Stimulated activated CD8-positive, alpha-beta memory T cell treated with anti-CD3 and anti-CD28 coated beads, Interleukin-15, amount 100 ng/mL, for 4 hours (primary cell): ENCODE results near the gene CHRM5.
"Not testable (repeated sequence)": the region's sequence is repeated elsewhere in the genome, so short reads cannot be mapped to it uniquely, and the experiment has no call there.

ENCODE experiments used
- DNase-seq, 2 donors: peaks; one replicate each; pipeline ENCODE4 v3.0.0-alpha.2; 2020; ENCODE audit warnings: low read depth in 2 of 2

The CHRM5 gene

DNA sequence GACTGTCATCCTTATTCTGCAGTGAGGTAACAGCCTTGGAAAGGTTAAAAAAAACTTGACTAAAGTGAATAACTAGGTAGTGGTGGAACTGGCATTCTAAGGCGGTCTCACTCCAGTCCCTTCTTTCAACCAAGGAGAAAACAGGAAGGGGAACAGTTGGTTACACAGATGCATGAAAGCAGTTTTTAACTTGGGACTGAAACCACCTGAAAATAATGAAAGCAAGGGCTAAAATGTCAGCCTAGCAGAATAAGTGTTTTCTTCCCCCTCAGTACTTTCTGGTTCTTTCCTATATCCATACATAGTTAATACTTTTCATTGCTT lies 71.5 kb downstream of the CHRM5 start:
- no peak for DNase-seq

DNA sequence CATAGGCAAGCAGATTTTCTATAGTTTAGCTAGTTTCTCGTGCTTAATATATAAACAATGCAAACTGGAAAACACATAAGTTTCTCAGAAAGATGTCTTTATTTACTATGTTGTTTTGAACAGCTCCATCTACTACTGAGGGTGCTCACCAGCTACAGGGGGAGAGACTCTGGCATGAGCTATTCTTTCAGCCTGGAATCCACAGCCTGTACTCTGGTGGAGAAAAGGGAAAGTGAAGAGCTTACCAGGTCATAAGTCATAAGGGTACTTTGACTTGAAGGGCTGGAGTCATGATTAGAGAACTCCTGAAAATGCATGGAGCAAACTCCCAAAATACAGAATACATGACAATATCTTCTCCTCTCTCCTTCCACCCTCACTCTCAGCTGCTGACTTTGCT lies 75.1 kb downstream of the CHRM5 start:
- DNase-seq: no peak

DNA sequence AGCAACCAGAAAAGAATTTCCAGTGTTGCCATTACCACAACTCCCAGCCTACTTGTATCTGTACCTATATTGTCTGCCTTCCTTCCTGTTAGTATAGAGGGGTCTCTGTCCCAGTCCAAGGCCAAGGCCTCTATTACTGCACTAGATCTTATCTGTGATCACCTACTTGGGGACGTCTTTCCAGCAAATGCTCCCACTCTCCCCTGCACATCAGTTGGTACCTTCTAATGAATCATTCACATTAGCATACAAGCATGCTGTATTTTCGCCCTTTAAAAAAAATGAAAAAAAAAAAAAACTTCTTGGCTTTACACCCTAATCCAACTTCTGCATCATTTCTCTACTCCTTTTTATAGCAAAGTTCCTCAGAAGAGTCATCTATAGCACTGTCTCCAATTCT lies 75.5 kb downstream of the CHRM5 start:
- no peak for DNase-seq

DNA sequence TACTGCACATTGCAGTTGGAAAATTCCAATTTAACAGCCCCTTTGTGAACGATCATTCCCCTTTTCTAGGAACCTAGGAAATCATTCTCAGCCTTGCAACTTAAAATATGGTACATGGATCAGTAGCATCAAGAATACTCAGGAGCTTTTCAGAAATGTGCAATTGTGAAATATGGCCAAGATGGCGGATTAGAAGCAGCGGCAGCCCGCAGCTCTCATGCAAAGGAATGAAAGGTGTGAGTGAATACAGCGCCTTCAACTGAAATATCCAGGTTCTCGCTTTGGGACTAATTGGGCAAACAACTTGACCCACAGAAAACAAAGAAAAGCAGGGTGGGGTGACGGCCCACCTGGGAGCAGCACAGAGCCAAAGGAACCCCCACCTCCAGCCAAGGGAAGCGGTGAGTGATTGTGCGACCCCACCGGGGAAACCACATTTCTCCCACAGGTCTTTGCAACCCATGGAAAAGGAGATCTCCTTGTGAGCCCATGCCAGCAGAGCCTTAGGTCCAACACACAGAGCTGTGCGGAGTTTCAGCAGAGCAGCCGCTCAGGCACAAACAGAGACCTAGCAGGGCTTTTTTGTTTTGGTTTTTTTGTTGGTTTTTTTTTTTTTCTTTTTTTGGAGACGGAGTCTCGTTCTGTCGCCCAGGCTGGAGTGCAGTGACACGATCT lies 78.3 kb downstream of the CHRM5 start:
- no peak for DNase-seq

DNA sequence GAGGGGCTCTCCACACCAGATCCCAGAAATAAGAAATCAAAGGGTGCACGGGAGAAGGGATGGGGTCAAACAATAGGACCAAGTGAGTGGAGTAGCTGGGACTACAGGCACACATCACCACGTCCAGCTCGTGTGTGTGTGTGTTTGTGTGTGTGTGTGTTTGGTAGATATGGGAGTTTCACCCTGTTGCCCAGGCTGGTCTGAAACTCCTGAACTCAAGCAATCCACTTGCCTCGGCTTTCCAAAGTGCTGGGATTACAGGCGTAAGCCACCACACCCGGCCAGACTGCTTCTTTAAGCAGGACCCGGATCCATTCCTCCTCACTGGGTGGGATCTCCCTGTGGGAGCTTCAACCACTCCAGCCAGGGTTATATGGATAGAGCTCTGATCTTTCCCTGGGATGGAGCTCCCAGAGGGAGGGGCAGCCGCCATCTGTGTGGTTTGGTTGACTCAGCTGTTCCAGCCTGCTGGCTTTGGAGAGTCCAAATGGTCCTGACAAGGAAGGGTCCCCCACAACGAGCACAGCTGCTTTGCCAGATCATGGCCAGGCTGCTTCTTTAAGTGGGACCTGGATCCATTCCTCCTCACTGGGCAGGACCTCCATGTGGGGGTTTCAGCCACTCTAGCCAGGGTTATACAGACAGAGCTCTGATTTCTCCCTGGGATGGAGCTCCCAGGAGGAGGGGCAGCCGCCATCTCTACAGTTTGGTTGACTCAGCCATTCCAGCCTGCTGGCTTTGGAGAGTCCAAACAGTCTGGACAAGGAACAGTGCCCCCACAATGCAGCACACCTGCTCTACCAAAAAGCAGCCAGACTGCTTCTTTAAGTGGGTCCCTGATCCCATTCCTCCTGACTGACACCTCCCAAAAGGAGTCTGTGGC lies 79.8 kb downstream of the CHRM5 start:
- no peak for DNase-seq

DNA sequence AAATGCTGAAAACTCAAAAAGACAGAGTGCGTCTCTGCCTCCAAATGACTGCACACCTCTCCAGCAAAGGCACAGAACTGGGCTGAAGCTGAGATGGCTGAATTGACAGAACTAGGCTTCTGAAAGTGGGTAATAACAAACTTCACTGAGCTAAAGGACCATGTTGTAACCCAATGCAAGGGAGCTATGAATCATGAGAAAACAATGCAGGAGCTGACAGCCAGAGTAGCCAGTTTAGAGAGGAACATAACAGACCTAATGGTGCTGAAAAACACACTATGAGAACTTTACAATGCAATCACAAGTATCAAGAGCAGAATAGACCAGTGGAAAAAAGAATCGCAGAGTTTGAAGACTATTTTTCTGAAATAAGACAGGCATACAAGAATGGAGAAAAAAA lies 80.8 kb downstream of the CHRM5 start:
- no peak for DNase-seq

DNA sequence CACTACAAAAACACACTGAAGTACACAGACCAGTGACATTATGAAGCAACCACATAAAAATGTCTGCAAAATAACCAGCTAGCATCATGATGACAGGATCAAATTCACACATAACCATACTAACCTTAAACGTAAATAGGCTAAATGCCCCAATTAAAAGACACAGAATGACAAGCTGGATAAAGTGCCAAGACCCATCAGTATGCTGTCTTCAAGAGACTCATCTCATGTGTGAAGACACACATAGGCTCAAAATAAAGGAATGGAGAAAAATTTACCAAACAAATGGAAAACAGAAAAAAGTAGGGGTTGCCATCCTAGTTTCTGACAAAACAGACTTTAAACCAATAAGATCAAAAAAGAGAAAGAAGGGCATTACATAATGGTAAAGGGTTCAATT lies 82.1 kb downstream of the CHRM5 start:
- DNase-seq: not testable (repeated sequence)

GRCh38 chr15:34054081-34054707 lies 85.9 kb downstream of the CHRM5 start:
- DNase-seq: no peak

DNA sequence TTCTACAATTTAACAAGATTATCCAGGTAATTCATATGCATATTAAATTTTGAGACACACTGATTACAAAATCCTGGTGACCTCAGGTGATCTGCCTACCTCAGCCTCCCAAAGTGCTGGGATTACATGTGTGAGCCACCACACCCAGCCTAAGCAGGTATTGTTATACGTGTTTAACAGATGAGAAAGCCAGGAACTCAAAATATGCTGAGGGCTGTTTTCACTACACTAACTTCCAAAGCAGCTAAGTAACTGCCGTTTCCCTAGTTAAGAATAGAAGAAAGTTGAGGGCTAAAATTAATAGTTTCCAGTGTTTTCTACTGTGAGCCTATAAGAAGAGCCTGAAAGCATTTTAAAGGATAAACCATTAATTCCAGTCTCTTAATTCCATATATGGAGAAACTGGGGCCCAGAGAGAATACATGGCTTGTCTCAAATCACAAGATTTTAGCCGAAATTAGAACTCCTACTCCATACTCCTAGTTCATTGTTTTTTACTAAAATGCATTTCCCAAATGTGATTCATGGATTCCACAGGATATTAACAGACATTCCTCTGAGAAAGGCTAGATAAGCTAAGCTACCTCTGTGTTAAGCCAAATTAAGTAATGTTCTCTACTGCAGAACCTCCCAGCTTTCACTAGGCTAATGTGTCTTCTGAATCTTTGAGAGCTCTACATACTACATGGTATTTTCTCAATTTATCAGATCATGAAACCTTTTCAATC lies 87.7 kb downstream of the CHRM5 start:
- DNase-seq: no peak

- no peak for DNase-seq
Measured at GRCh38 chr15:34056911-34057310, 88.6 kb downstream of the CHRM5 start.

- no peak for DNase-seq
Measured at GRCh38 chr15:34059476-34059875, 91.2 kb downstream of the CHRM5 start.

- no peak for DNase-seq
Measured at GRCh38 chr15:34059946-34060345, 91.6 kb downstream of the CHRM5 start.

GRCh38 chr15:34064438-34064837 lies 96.1 kb downstream of the CHRM5 start:
- no peak for DNase-seq

GRCh38 chr15:34065261-34065660 lies 97.0 kb downstream of the CHRM5 start:
- DNase-seq: no peak

- DNase-seq: no peak
Measured at GRCh38 chr15:34065941-34066340, 97.6 kb downstream of the CHRM5 start.

DNA sequence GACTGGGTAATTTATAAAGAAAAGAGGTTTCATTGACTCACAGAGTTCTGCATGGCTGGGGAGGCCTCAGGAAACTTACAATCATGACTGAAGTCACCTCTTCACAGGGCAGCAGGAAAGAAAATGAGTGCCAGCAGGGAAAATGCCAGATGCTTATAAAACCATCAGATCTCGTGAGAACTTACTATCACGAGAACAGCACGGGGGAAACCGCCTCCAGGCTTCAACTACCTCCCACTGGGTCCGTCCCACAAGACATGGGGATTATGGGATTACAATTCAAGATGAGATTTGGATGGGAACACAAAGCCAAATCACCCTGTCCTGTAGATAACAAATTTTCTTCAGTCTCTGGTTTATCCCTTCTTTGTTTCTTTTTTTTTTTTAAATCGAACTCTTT lies 101.7 kb downstream of the CHRM5 start:
- DNase-seq: no peak

- no peak for DNase-seq
Measured at GRCh38 chr15:34076785-34077184, 108.5 kb downstream of the CHRM5 start.

- DNase-seq: no peak
Measured at GRCh38 chr15:34078900-34079299, 110.6 kb downstream of the CHRM5 start.

- DNase-seq: no peak
Measured at GRCh38 chr15:34079904-34080303, 111.6 kb downstream of the CHRM5 start.

DNA sequence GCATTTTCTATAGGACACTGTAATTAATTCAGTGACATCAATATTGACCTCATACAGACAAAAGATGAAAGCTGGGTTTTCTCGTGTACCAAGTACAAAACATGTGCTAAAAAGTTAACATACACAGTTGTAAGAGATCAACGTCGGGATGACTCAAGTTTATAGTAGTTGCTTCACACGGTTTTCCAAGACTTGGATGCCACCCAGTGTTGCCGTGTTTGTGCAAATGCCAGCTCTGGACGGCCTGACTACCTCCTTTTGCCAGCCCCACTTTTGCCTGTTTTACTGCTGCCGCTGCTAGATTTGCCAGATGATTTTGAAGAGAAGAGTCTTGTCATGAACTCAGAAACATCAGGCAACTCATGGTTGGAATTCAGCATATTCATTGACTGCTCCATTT lies 115.8 kb downstream of the CHRM5 start:
- no peak for DNase-seq

- DNase-seq: no peak
Measured at GRCh38 chr15:34085746-34086145, 117.4 kb downstream of the CHRM5 start.

- DNase-seq: no peak
Measured at GRCh38 chr15:34099914-34100313, 131.6 kb downstream of the CHRM5 start.
